Trophoblast cell (in vitro differentiated cells and primary cell): ENCODE results near the gene NPM3.

Experiments
- DNase-seq, 2 donors: peaks; one replicate each; pipeline ENCODE4 v3.0.0-alpha.2; 2016
- H2AFZ ChIP-seq: 2 replicates; pipeline ENCODE4 v1.6.1; 2013; ENCODE audit warnings: low read length, moderate library complexity, mild to moderate bottlenecking; ENCODE audit not compliant: insufficient read depth, poor library complexity
- H2AK5ac ChIP-seq: 2 replicates; pipeline ENCODE4 v1.6.1; 2013; ENCODE audit warnings: mild to moderate bottlenecking, low read length
- H2BK120ac ChIP-seq: 2 replicates; pipeline ENCODE4 v1.6.1; 2013; ENCODE audit warnings: low read length, mild to moderate bottlenecking, moderate library complexity; ENCODE audit not compliant: insufficient read depth, poor library complexity
- H2BK12ac ChIP-seq: 2 replicates; pipeline ENCODE4 v1.6.1; 2013; ENCODE audit warnings: mild to moderate bottlenecking, low read length, moderate library complexity
- H2BK5ac ChIP-seq: 2 replicates; pipeline ENCODE4 v1.6.1; 2013; ENCODE audit warnings: low read length, low read depth, moderate library complexity, mild to moderate bottlenecking; ENCODE audit not compliant: poor library complexity
- H3K14ac ChIP-seq: 2 replicates; pipeline ENCODE4 v1.6.1; 2013; ENCODE audit warnings: mild to moderate bottlenecking, low read length
- H3K18ac ChIP-seq: 2 replicates; pipeline ENCODE4 v1.6.1; 2013; ENCODE audit warnings: mild to moderate bottlenecking, low read length
- H3K23ac ChIP-seq: 2 replicates; pipeline ENCODE4 v1.6.1; 2013; ENCODE audit warnings: low read length
- H3K27ac ChIP-seq: 2 replicates; pipeline ENCODE4 v1.5.1; 2013; ENCODE audit warnings: low read depth, mild to moderate bottlenecking, inconsistent platforms, low read length, moderate library complexity
- H3K27me3 ChIP-seq: 2 replicates; pipeline ENCODE4 v1.6.1; 2013; ENCODE audit warnings: inconsistent platforms, mild to moderate bottlenecking, low read length, moderate library complexity; ENCODE audit not compliant: insufficient read depth
- H3K36me3 ChIP-seq, 2 experiments: 1 replicate in 1 of 2; 2 replicates in 1 of 2; pipeline ENCODE4 v1.6.1; 2013; ENCODE audit warnings: low read length in 2 of 2, mild to moderate bottlenecking in 2 of 2, moderate library complexity in 1 of 2; ENCODE audit not compliant: insufficient read depth in 2 of 2, control insufficient read depth in 1 of 2
- H3K4ac ChIP-seq: 2 replicates; pipeline ENCODE4 v1.6.1; 2013; ENCODE audit warnings: low read depth, mild to moderate bottlenecking, low read length, moderate library complexity
- H3K4me1 ChIP-seq, 2 experiments: 1 replicate in 1 of 2; 2 replicates in 1 of 2; pipeline ENCODE4 v1.6.1; 2013; ENCODE audit warnings: low read length in 2 of 2, mild to moderate bottlenecking in 2 of 2, moderate library complexity in 1 of 2; ENCODE audit not compliant: insufficient read depth in 2 of 2, control insufficient read depth in 1 of 2
- H3K4me2 ChIP-seq: 2 replicates; pipeline ENCODE4 v1.6.1; 2013; ENCODE audit warnings: inconsistent platforms, mild to moderate bottlenecking, low read length, moderate library complexity
- H3K4me3 ChIP-seq: 2 replicates; pipeline ENCODE4 v1.5.1; 2013; ENCODE audit warnings: mild to moderate bottlenecking, low read depth, low read length, inconsistent platforms
- H3K79me1 ChIP-seq: one replicate; pipeline ENCODE4 v1.6.1; 2013; ENCODE audit warnings: low read length
- H3K79me2 ChIP-seq: 2 replicates; pipeline ENCODE4 v1.6.1; 2013; ENCODE audit warnings: low read length, mild to moderate bottlenecking; ENCODE audit not compliant: control insufficient read depth, insufficient read depth, poor library complexity
- H3K9ac ChIP-seq: 2 replicates; pipeline ENCODE4 v1.6.1; 2013; ENCODE audit warnings: mild to moderate bottlenecking, low read length
- H3K9me3 ChIP-seq: 2 replicates; pipeline ENCODE4 v1.6.1; 2013; ENCODE audit warnings: low read depth, mild to moderate bottlenecking, control low read depth, inconsistent platforms, low read length; ENCODE audit not compliant: insufficient read depth
- H4K12ac ChIP-seq: 2 replicates; pipeline ENCODE4 v1.6.1; 2013; ENCODE audit warnings: low read depth, mild to moderate bottlenecking, low read length, moderate library complexity
- H4K8ac ChIP-seq: 2 replicates; pipeline ENCODE4 v1.6.1; 2013; ENCODE audit warnings: low read depth, mild to moderate bottlenecking, low read length, moderate library complexity
- H4K91ac ChIP-seq: one replicate; pipeline ENCODE4 v1.6.1; 2013; ENCODE audit warnings: low read depth, mild to moderate bottlenecking, low read length, moderate library complexity
- WGBS: extraction: QIAGEN DNeasy Blood & Tissue Kit; methylation state at CpG from one replicate; pipeline ENCODE4 v1.1.7; 2013; ENCODE audit warnings: missing lambda C conversion rate; ENCODE audit not compliant: insufficient read length, insufficient coverage; ENCODE audit errors: extremely low coverage; 5-methylcytosine and 5-hydroxymethylcytosine counted together

NPM3 gene

GRCh38 chr10:101767600-101767945, 15.7 kb downstream of the NPM3 start:
- H4K12ac ChIP-seq = no peak overlapping the region
- H3K9me3 ChIP-seq = peaks cover 2% of the 10 kb centered on the region
- no peak overlapping the region for H2AK5ac ChIP-seq
- no peak overlapping the region for H3K23ac ChIP-seq
- H3K18ac ChIP-seq = no peak overlapping the region
- no peaks in the 10 kb centered on the region for H3K79me1 ChIP-seq
- H4K91ac ChIP-seq = no peak overlapping the region
- H3K79me2 ChIP-seq = no peaks in the 10 kb centered on the region
- H3K27ac ChIP-seq = no peak overlapping the region
- no peak overlapping the region for H3K4ac ChIP-seq
- H3K14ac ChIP-seq = no peak overlapping the region
- no peak overlapping the region for H2BK12ac ChIP-seq
- no peak overlapping the region for H3K4me2 ChIP-seq
- WGBS = no CpG with 5 or more reads among the region's 6 CpGs
- H4K8ac ChIP-seq = no peak overlapping the region
- H3K4me1 ChIP-seq = no peaks in the 10 kb centered on the region
- no peaks in the 10 kb centered on the region for H3K36me3 ChIP-seq
- no peak overlapping the region for H2AFZ ChIP-seq
- DNase-seq = no peak
- peaks cover 6% of the 10 kb centered on the region for H3K27me3 ChIP-seq
- H3K9ac ChIP-seq = no peak overlapping the region
- H2BK120ac ChIP-seq = no peak overlapping the region
- H2BK5ac ChIP-seq = no peak overlapping the region
- no peak overlapping the region for H3K4me3 ChIP-seq

GRCh38 chr10:101766753-101767599, 16.3 kb downstream of the NPM3 start:
- Histone ChIP-seq H4K91ac (no peak overlapping the region), H3K14ac (no peak overlapping the region), H2BK5ac (no peak overlapping the region), H3K27me3 (peaks cover under 1% of the 10 kb centered on the region), H3K4me3 (no peak overlapping the region), H3K27ac (no peak overlapping the region), H3K79me2 (no peaks in the 10 kb centered on the region), H3K9me3 (peaks cover 2% of the 10 kb centered on the region), H4K8ac (no peak overlapping the region), H3K4me1 (no peaks in the 10 kb centered on the region), H2AK5ac (no peak overlapping the region), H2BK120ac (no peak overlapping the region), H3K4ac (no peak overlapping the region), H2BK12ac (no peak overlapping the region), H3K79me1 (no peaks in the 10 kb centered on the region), H4K12ac (no peak overlapping the region), H3K9ac (no peak overlapping the region), H2AFZ (no peak overlapping the region), H3K23ac (no peak overlapping the region), H3K18ac (no peak overlapping the region), H3K36me3 (no peaks in the 10 kb centered on the region), H3K4me2 (no peak overlapping the region)
- WGBS = no CpG with 5 or more reads among the region's 12 CpGs
- no peak for DNase-seq

DNA sequence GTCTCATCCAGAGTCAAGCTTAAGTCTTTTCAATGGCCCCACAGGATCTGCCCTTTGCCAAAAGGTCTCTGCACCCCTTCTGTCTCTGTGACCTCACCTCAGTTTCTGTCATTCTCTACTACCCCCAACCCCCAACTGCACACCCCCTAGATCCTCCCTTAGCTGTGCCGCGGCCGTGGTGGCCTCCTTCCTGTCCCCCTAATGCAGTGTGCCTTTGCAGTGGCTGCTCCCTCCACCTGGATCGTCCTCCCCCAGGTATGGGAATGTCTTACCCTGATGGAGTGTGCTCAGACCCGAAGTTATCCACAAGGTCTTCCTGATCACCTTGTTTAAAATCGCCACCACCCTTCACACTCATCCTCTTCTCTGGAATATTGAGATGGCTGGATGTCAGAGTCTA, 16.9 kb downstream of the NPM3 start:
- no CpG with 5 or more reads among the region's 6 CpGs for WGBS

GRCh38 chr10:101763141-101763846, 20.0 kb downstream of the NPM3 start:
- Histone ChIP-seq H3K23ac (no peak overlapping the region), H4K12ac (no peak overlapping the region), H3K14ac (no peak overlapping the region), H2BK120ac (no peak overlapping the region), H2AK5ac (no peak overlapping the region), H3K27me3 (no peaks in the 10 kb centered on the region), H3K4ac (no peak overlapping the region), H3K36me3 (no peaks in the 10 kb centered on the region), H4K8ac (no peak overlapping the region), H3K9ac (no peak overlapping the region), H2BK5ac (no peak overlapping the region), H3K4me3 (no peak overlapping the region), H3K9me3 (peaks cover 1% of the 10 kb centered on the region), H2AFZ (no peak overlapping the region), H3K79me1 (no peaks in the 10 kb centered on the region), H3K18ac (no peak overlapping the region), H2BK12ac (no peak overlapping the region), H3K27ac (no peak overlapping the region), H3K4me1 (no peaks in the 10 kb centered on the region), H3K79me2 (no peaks in the 10 kb centered on the region), H3K4me2 (no peak overlapping the region), H4K91ac (no peak overlapping the region)
- no CpG with 5 or more reads among the region's 10 CpGs for WGBS
- DNase-seq = no peak

More for the DNA sequence above, 16.9 kb downstream of the NPM3 start:
- no peaks in the 10 kb centered on the region for H3K79me2 ChIP-seq
- no peak overlapping the region for H2BK12ac ChIP-seq
- H2AFZ ChIP-seq = no peak overlapping the region
- no peak overlapping the region for H3K23ac ChIP-seq
- H2BK120ac ChIP-seq = no peak overlapping the region
- no peak overlapping the region for H3K14ac ChIP-seq
- H3K27ac ChIP-seq = no peak overlapping the region
- DNase-seq = no peak
- no peaks in the 10 kb centered on the region for H3K36me3 ChIP-seq
- no peak overlapping the region for H2AK5ac ChIP-seq
- H3K18ac ChIP-seq = no peak overlapping the region
- H3K4me1 ChIP-seq = no peaks in the 10 kb centered on the region
- no peak overlapping the region for H4K8ac ChIP-seq
- no peak overlapping the region for H2BK5ac ChIP-seq
- no peaks in the 10 kb centered on the region for H3K79me1 ChIP-seq
- H3K4me3 ChIP-seq = no peak overlapping the region
- no peak overlapping the region for H4K91ac ChIP-seq
- no peaks in the 10 kb centered on the region for H3K27me3 ChIP-seq
- H3K9me3 ChIP-seq = peaks cover 2% of the 10 kb centered on the region
- no peak overlapping the region for H3K4ac ChIP-seq
- no peak overlapping the region for H4K12ac ChIP-seq
- H3K9ac ChIP-seq = no peak overlapping the region
- H3K4me2 ChIP-seq = no peak overlapping the region
